ENCODE measurements around the gene TEAD1.

TEAD1 gene

GRCh38 chr11:12687740-12688139, 13.5 kb downstream of the TEAD1 start:
- no peak for FAIRE-seq

GRCh38 chr11:12689029-12689755, 15.0 kb downstream of the TEAD1 start:
- no peak for FAIRE-seq

- no peak for FAIRE-seq
Observed at GRCh38 chr11:12690663-12691062, 16.4 kb downstream of the TEAD1 start.

GRCh38 chr11:12691473-12691872, 17.3 kb downstream of the TEAD1 start:
- no peak for FAIRE-seq

GRCh38 chr11:12692229-12693075, 18.2 kb downstream of the TEAD1 start:
- no peak for FAIRE-seq

GRCh38 chr11:12693094-12693478, 18.9 kb downstream of the TEAD1 start:
- no peak for FAIRE-seq

- FAIRE-seq: peak; percentile 91
Observed at GRCh38 chr11:12693479-12694182, 19.4 kb downstream of the TEAD1 start.

GRCh38 chr11:12694183-12694531, 19.9 kb downstream of the TEAD1 start:
- FAIRE-seq: no peak

- FAIRE-seq: no peak
Observed at GRCh38 chr11:12695221-12695794, 21.1 kb downstream of the TEAD1 start.

- FAIRE-seq: no peak
Observed at GRCh38 chr11:12695873-12696272, 21.7 kb downstream of the TEAD1 start.

GRCh38 chr11:12696911-12697581, 22.8 kb downstream of the TEAD1 start:
- FAIRE-seq: no peak

GRCh38 chr11:12698048-12698447, 23.8 kb downstream of the TEAD1 start:
- FAIRE-seq: no peak

GRCh38 chr11:12701811-12702592, 27.8 kb downstream of the TEAD1 start:
- no peak for FAIRE-seq

- FAIRE-seq: no peak
Observed at GRCh38 chr11:12702999-12703453, 28.8 kb downstream of the TEAD1 start.

GRCh38 chr11:12704049-12704448, 29.8 kb downstream of the TEAD1 start:
- no peak for FAIRE-seq

GRCh38 chr11:12705874-12706273, 31.7 kb downstream of the TEAD1 start:
- no peak for FAIRE-seq

GRCh38 chr11:12706545-12707499, 32.6 kb downstream of the TEAD1 start:
- no peak for FAIRE-seq

GRCh38 chr11:12707500-12707880, 33.3 kb downstream of the TEAD1 start:
- no peak for FAIRE-seq

- FAIRE-seq: no peak
Observed at GRCh38 chr11:12711496-12711895, 37.3 kb downstream of the TEAD1 start.

GRCh38 chr11:12712132-12712531, 37.9 kb downstream of the TEAD1 start:
- no peak for FAIRE-seq

- no peak for FAIRE-seq
Observed at GRCh38 chr11:12715131-12715530, 40.9 kb downstream of the TEAD1 start.
